ENCODE measurements around the gene CUEDC1. TPM values are rescaled to one million over a fixed set of nuclear protein-coding genes. Genes with fewer than 3 reads are reported as not detected.

The CUEDC1 gene
- total RNA-seq, 2 experiments from 2014 or later = 0.14 TPM; not detected in 1

DNA sequence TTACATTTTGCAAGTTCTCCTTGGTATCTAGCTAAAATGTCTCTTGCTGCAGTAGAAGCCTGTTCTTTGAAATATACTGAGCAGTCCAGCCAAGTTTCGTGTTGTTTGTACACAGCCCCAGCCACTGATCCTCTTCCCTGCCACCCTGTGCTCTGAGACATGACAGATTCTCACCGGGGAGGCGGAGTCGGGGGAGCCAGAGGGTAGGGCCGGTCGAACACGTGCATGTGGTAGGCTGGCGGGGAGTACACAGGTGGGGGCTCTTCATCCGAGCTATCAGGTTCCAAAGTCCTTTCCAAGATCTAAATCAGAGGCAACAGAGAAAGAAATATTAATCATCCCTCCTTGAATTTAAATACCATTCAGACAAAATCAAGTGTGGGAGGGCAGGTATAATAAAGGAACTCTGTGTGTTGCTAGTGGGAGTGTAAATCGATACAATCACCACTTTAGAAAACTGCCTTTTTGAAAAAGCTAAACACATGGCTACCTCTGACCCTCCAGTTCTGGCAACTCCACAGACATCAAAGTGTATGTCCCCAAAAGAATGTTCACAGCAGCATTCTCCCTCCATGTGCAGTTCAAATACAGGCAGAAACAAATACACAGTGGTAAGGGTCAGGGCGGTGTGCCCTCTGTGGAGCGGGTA lies 75.7 kb downstream of the CUEDC1 start:
- CTCF ChIA-PET = interaction anchor here (0.6 to 1.8 kb wide), 7 partner anchors 12 to 387 kb away, joined by 5 to 9 read pairs (median 5); no protein-coding TSS in a partner anchor
- H3K9me3 Mint-ChIP-seq (ENCODE audit: low read depth) = no peaks in the 10 kb centered on the region

DNA sequence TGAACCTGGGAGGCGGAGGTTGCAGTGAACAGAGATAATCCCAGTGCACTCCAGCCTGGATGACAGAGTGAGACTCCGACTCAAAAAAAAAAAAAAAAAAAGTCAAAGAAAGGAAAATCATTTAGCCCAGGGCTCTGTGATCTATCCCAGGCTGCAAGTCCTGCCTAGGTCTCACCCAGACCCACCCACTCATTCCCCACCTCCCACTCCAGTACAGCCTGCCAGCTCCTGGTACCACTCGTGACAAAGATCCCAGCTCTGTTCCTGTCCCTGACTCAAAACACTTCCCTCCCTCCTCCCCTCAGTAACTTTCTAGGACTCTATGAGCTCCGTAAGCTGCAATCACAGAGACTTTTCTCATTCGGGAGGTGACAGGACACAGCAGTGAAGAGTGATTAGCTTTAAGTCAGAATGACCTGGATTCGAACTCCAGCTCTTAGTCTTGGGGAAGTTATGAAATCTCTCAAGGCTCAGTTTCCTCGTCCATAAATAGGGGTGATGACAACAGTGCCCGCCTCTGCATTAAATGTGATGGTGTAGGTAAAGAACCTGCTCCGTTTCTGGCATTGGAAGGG lies 77.3 kb downstream of the CUEDC1 start:
- Mint-ChIP-seq H3K27me3 (peaks cover 22% of the 10 kb centered on the region), H3K4me3 (no peak overlapping the region), H3K27ac (no peak overlapping the region), H3K9me3 (ENCODE audit: low read depth) (no peaks in the 10 kb centered on the region), H3K4me1 (peaks cover 38% of the 10 kb centered on the region), H3K36me3 (ENCODE audit: low read depth) (no peaks in the 10 kb centered on the region)
- ChIA-PET CTCF (interaction anchor here (0.6 to 1.6 kb wide), 6 partner anchors 15 to 1351 kb away, joined by 3 to 9 read pairs (median 4); no protein-coding TSS in a partner anchor), POLR2A (no interaction called here)
- ATAC-seq (peak; percentile 27), DNase-seq (peak; percentile 25)
- intact Hi-C loops (cut with DNase I, micrococcal nuclease) = no loop called here

More for the DNA sequence above, 75.7 kb downstream of the CUEDC1 start:
- DNase-seq (no peak), ATAC-seq (no peak)
- intact Hi-C loops (cut with DNase I, micrococcal nuclease) = no loop called here
- Mint-ChIP-seq H3K4me1 (peaks cover 32% of the 10 kb centered on the region), H3K36me3 (ENCODE audit: low read depth) (no peaks in the 10 kb centered on the region), H3K27me3 (peaks cover 9% of the 10 kb centered on the region), H3K4me3 (no peak overlapping the region), H3K27ac (no peak overlapping the region)
- POLR2A ChIA-PET = interaction anchor here (0.6 to 0.8 kb wide), 3 partner anchors 120 to 128 kb away, joined by 3 read pairs; no protein-coding TSS in a partner anchor

DNA sequence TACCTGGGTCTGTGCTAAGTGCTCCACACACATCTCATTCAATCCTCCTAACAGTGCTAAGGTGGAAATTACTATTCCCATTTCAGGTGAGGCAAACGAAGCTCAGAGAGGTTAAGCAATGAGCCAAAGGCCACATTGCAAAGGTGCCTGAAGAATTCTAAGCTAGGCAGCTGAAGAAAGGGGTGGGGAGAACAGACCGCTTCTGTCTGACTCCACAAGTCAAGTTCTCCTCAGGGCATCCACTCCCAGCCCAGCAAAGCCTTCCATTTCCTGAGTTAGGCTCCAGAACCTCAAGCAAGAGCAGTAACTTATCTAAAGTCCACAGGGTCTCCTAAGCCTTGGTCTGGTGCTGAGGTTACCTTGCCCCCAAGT lies 78.4 kb downstream of the CUEDC1 start:
- Mint-ChIP-seq H3K4me1 (peaks cover 38% of the 10 kb centered on the region), H3K36me3 (ENCODE audit: low read depth) (no peaks in the 10 kb centered on the region)
- POLR2A ChIA-PET = no interaction called here

DNA sequence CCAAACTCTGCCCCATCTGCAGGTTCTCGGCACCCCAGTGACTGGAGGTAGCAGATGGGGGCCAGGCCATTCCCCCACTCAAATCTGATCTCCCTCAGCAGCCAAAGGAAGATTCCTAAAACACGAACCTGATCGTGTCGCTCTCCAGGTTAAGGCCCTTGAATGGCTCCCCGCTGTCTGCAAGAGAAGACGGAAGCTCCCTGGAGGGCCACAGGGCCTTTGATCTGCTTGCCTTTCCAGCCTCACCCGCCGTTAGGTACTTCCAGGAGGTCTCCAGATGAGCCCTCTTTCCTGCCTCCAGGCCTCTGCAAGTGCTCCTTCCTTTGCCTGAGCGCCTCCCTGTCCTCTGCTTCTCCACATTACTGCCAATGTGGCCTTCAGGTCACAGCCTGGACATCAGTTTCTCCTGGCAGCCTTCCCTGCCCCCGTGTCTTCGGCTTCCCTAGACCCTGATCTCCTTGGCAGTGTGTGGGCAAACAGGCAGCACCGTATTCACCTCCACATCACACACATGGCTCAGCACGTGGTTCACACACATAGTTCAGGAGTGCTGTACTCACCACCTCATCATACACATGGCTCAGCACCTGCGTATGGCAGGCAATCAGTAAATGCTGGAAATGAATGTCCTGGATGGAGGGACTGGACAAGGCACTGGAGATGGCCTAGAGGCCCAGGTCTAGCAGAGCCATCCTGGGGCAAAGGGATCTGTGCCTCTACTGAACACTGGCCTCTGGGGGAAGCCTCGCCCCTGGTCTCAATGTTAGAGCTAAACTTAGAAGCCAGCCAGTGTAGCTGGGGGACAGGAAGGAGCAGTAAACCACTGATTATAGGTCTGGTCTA lies 79.0 kb downstream of the CUEDC1 start:
- no peaks in the 10 kb centered on the region for H3K9me3 Mint-ChIP-seq (ENCODE audit: low read depth)
- peaks cover 38% of the 10 kb centered on the region for H3K4me1 Mint-ChIP-seq

More for the DNA sequence above, 78.4 kb downstream of the CUEDC1 start:
- Mint-ChIP-seq H3K27me3 (peaks cover 27% of the 10 kb centered on the region), H3K4me3 (no peak overlapping the region), H3K9me3 (ENCODE audit: low read depth) (no peaks in the 10 kb centered on the region), H3K27ac (no peak overlapping the region)
- no peak for DNase-seq
- CTCF ChIA-PET = interaction anchor here (0.6 to 0.8 kb wide), 2 partner anchors 16 to 123 kb away, joined by 3 to 4 read pairs; no protein-coding TSS in a partner anchor
- no peak for ATAC-seq
- intact Hi-C loops (cut with DNase I, micrococcal nuclease) = no loop called here

DNA sequence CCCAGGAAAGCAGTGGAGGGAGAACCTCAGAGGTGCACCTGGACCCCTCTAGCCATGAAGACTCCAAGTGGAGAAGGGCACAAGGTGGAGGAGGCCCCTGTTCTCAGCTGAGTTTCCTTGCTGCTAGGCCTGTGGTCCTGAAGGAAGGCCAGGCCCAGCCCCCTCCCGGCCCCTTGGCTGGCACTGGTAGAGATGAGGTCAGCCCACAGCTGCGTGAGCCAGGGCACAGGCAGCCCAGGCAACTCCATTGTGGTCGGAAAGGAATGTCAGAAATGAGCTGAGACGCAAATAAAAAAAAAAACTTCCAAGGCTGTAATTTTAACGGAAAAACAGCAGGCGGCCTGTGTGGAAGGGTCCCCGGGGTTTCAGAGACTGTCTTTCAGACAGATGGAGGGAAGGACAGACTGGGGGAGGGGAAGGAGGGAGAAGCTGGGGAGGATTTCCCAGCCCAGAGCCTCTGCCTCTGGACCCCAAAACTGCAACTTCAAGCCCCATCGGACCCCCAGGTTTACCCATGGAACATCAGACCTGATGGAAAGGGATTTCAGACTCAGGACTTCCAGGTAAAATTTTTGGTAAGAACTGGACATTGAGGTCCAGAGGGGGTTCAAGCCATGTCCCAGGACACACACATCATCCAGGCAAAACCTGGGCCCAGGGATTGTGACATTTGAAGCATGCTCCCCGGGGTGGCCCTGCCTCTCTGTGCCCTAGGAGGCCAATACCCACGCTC lies 79.8 kb downstream of the CUEDC1 start:
- Mint-ChIP-seq H3K9me3 (ENCODE audit: low read depth) (no peaks in the 10 kb centered on the region), H3K4me1 (peaks cover 34% of the 10 kb centered on the region), H3K27ac (no peak overlapping the region), H3K36me3 (ENCODE audit: low read depth) (no peaks in the 10 kb centered on the region), H3K27me3 (peaks cover 29% of the 10 kb centered on the region), H3K4me3 (no peak overlapping the region)
- no peak for DNase-seq
- ChIA-PET CTCF (interaction anchor here (0.8 to 1.9 kb wide), 4 partner anchors 15 to 124 kb away, joined by 3 to 8 read pairs (median 6); no protein-coding TSS in a partner anchor), POLR2A (no interaction called here)
- no peak for ATAC-seq
- intact Hi-C loops (cut with DNase I, micrococcal nuclease) = no loop called here

More for the DNA sequence above, 79.0 kb downstream of the CUEDC1 start:
- ChIA-PET CTCF (interaction anchor here (0.6 to 1.4 kb wide), 3 partner anchors 15 to 123 kb away, joined by 3 to 5 read pairs (median 4); no protein-coding TSS in a partner anchor), POLR2A (no interaction called here)
- Mint-ChIP-seq H3K27me3 (peaks cover 29% of the 10 kb centered on the region), H3K4me3 (no peak overlapping the region), H3K27ac (no peak overlapping the region), H3K36me3 (ENCODE audit: low read depth) (no peaks in the 10 kb centered on the region)
- intact Hi-C loops (cut with DNase I, micrococcal nuclease) = no loop called here
- ATAC-seq = no peak
- no peak for DNase-seq

DNA sequence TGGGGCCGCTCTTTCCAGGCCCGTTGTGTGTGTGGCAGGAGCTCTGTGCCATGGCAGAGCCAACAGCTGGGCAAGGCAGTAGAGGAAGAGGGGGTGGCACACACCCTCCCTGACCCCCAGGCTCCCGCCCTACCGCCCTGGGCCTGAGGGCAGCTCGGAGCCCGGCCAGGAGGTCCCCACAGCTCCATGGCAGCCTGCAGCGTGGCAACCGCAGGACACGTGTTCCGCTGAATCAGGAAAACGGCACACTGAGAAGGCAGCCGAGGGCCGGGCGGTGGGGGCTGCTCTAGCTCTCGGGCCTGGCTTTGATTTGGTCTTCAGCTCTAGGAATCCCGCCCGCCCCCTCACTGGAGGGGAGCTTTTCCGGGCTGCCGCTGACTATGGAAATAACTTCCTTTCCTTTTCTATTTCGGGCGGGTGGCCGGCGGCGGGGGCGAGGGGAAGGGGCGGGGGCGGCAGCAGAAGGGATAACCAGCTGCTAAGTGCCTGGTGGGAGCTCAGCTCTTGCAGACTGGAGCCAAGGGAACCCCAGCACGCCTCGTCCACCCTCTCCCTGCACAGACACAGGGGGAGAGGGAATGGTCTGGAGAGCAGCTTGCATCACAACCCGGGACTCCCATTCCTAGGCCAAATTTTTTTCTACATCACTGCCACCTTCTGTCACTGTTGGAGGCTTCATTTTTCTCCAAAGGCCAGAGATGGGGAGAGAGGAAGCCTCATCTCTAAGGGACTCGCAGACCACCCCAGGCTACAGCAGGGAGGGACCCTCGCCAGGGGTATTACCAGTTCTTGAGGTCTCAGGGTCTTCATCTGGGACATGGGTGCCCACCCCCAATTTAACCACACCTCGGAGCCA lies 80.5 kb downstream of the CUEDC1 start:
- no peak overlapping the region for H3K27ac Mint-ChIP-seq
- ChIA-PET POLR2A (no interaction called here), CTCF (interaction anchor here (0.6 to 1.9 kb wide), 6 partner anchors 14 to 125 kb away, joined by 3 to 8 read pairs (median 4); no protein-coding TSS in a partner anchor)
- peak; percentile 57 for ATAC-seq
- DNase-seq = peak; percentile 64
- H3K36me3 Mint-ChIP-seq (ENCODE audit: low read depth) = no peaks in the 10 kb centered on the region
- H3K4me3 Mint-ChIP-seq = no peak overlapping the region
- peaks cover 29% of the 10 kb centered on the region for H3K27me3 Mint-ChIP-seq
- H3K4me1 Mint-ChIP-seq = peaks cover 26% of the 10 kb centered on the region
- H3K9me3 Mint-ChIP-seq (ENCODE audit: low read depth) = no peaks in the 10 kb centered on the region
- intact Hi-C loops (cut with DNase I, micrococcal nuclease) = no loop called here

DNA sequence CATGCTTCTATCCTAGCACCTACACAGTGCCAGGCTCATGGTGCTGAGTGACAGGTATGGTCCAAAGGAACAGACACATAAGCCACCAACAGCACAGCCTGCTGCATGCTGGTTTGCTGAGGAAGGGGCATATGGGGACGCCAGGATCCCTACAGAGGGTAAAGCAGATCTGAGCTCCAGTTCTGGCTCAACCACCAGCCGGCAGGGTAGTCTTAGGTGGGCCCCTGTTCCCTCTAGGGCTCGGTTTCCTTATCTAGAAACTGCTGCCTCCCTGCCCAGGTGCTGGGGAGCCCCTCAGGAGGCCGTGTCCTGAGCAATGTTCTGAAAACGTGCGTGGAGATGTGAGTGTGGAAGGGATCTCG lies 81.2 kb downstream of the CUEDC1 start:
- ATAC-seq (no peak), DNase-seq (no peak)
- Mint-ChIP-seq H3K27ac (no peak overlapping the region), H3K4me3 (no peak overlapping the region), H3K4me1 (peaks cover 20% of the 10 kb centered on the region), H3K36me3 (ENCODE audit: low read depth) (no peaks in the 10 kb centered on the region), H3K9me3 (ENCODE audit: low read depth) (no peaks in the 10 kb centered on the region), H3K27me3 (peaks cover 29% of the 10 kb centered on the region)
- intact Hi-C loops (cut with DNase I, micrococcal nuclease) = no loop called here
- ChIA-PET POLR2A (no interaction called here), CTCF (interaction anchor here (0.6 to 1.9 kb wide), 4 partner anchors 14 to 29 kb away, joined by 3 to 8 read pairs (median 4); no protein-coding TSS in a partner anchor)

DNA sequence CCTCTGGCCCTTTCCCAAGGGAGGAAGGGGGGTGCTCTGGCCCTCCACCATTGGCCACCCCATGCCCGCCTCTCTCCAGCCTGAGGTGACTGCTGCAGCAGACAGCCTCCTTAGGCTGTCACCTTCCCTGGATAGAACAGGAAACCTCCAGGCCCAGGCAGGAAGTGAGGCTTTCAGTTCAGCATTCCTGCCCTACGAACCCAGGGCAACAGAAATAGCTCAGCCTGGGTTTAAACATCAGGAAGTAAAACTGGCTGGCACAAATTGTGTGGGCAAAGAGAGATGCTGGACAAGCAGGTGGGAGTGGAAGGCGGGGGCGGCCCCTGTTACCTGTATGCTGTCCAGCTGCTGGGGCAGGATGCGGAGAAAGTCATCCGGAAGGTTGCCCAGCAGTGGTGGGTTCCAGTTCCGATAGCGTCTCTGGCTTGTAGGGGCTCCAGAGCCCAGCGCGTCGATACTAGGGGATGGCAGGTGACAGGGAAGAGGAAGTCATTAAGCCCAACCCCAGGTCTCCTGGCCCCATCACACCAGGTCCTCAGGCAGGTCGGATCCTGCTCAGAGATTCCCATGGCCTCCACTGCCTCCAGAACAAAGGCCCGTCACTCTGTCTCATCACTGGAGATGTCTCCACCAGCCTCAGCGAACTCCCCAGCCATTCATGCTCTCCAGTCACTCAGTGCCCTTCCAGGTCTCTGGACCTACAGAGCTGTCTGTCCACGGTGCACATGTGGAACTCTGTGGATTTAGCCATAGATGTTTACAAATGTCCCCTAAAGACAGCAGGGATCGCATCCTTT lies 81.8 kb downstream of the CUEDC1 start:
- no peak overlapping the region for H3K27ac Mint-ChIP-seq
- CTCF ChIA-PET = interaction anchor here (0.6 to 1.9 kb wide), 3 partner anchors 13 to 29 kb away, joined by 3 to 8 read pairs (median 3); no protein-coding TSS in a partner anchor

DNA sequence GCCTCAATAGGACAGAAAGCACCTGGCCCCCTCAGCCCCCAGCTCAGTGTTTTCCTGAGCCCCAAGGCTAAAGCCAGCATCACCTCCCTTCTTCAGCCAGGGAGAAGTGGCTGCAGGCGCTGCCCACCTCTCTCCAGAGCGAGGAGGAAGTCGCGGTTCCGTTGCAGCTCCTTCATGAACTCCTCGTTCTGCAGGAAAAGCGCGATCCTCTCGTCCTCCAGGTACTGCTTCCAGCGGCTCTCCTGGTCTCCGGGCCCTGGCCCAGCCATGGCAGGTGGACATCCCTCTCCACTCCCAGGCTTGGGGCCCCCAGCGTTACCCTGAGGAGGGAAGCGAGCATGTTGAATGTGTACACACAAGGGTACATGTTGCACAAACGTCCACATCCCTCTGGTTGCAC lies 82.7 kb downstream of the CUEDC1 start:
- ATAC-seq (no peak), DNase-seq (no peak)
- intact Hi-C loops (cut with DNase I, micrococcal nuclease) = no loop called here
- Mint-ChIP-seq H3K27me3 (peaks cover 25% of the 10 kb centered on the region), H3K4me1 (peaks cover 19% of the 10 kb centered on the region), H3K27ac (no peak overlapping the region), H3K36me3 (ENCODE audit: low read depth) (no peaks in the 10 kb centered on the region), H3K9me3 (ENCODE audit: low read depth) (no peaks in the 10 kb centered on the region), H3K4me3 (no peak overlapping the region)
- ChIA-PET POLR2A (no interaction called here), CTCF (no interaction called here)

More for the DNA sequence above, 81.8 kb downstream of the CUEDC1 start:
- DNase-seq (no peak), ATAC-seq (no peak)
- H3K36me3 Mint-ChIP-seq (ENCODE audit: low read depth) = no peaks in the 10 kb centered on the region
- H3K9me3 Mint-ChIP-seq (ENCODE audit: low read depth) = no peaks in the 10 kb centered on the region
- H3K27me3 Mint-ChIP-seq = peaks cover 29% of the 10 kb centered on the region
- POLR2A ChIA-PET = no interaction called here
- peaks cover 19% of the 10 kb centered on the region for H3K4me1 Mint-ChIP-seq
- no peak overlapping the region for H3K4me3 Mint-ChIP-seq
- intact Hi-C loops (cut with DNase I, micrococcal nuclease) = no loop called here

DNA sequence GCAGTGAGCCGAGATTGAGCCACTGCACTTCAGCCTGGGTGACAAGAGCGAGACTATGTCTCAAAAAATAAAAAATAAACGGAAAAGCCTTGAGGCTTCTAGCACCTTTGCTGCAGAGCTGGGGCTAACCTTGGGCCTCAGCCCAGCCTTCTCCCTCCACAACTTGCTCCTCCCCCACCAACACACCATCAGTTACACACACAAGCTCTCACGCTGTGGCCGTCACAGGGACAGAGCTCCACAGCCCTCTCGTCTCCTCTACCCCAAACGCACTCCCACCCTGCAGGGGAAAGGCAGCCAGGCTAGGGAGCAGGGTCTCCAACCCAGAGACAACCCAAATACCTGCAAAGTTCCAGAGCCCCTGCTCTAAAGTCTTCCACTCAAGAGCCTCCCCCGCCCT lies 83.3 kb downstream of the CUEDC1 start:
- intact Hi-C loops (cut with DNase I, micrococcal nuclease) = no loop called here
- no peak for ATAC-seq

More for the DNA sequence above, 83.3 kb downstream of the CUEDC1 start:
- Mint-ChIP-seq H3K9me3 (ENCODE audit: low read depth) (no peaks in the 10 kb centered on the region), H3K27ac (no peak overlapping the region), H3K36me3 (ENCODE audit: low read depth) (no peaks in the 10 kb centered on the region), H3K27me3 (peaks cover 25% of the 10 kb centered on the region), H3K4me1 (peaks cover 21% of the 10 kb centered on the region), H3K4me3 (no peak overlapping the region)
- no peak for DNase-seq
- ChIA-PET CTCF (interaction anchor here (0.7 to 6.1 kb wide), 4 partner anchors 12 to 231 kb away, joined by 3 to 33 read pairs (median 3); no protein-coding TSS in a partner anchor), POLR2A (no interaction called here)
